Activated CD4-positive, alpha-beta T cell treated with anti-CD3 and anti-CD28 coated beads for 36 hours (primary cell): ENCODE measurements around the gene ADAR. TPM values are rescaled to one million over a fixed set of nuclear protein-coding genes. Genes with fewer than 3 reads are reported as not detected.

ENCODE experiments used
- ATAC-seq: fragments of 200-7000 bp; cut with Tn5 transposase; one replicate; pipeline ENCODE4 v1.10.0; 2021; ENCODE audit warnings: mild to moderate bottlenecking, moderate library complexity
- CTCF ChIA-PET: fragments of 350-600 bp; sonication (Branson Sonifier 250); formaldehyde crosslinking; loops from one replicate; lab custom pipeline; 2021; ENCODE audit warnings: antibody characterized with exemption; lab: Charles Lee
- POLR2A ChIA-PET: fragments of 350-600 bp; sonication (Branson Sonifier 250); formaldehyde crosslinking; loops from one replicate; lab custom pipeline; 2021; ENCODE audit warnings: antibody characterized with exemption, inconsistent platforms; lab: Charles Lee
- DNase-seq: peaks from one replicate; pipeline ENCODE4 v3.0.0-alpha.2; 2020
- H3K27ac Mint-ChIP-seq: one replicate; pipeline ENCODE4 v1.8.0; 2021; ENCODE audit warnings: mixed read lengths
- H3K27me3 Mint-ChIP-seq: one replicate; pipeline ENCODE4 v1.8.0; 2021; ENCODE audit warnings: mixed read lengths
- H3K36me3 Mint-ChIP-seq: one replicate; pipeline ENCODE4 v1.8.0; 2021; ENCODE audit warnings: low read depth, mixed read lengths
- H3K4me1 Mint-ChIP-seq: one replicate; pipeline ENCODE4 v1.8.0; 2021; ENCODE audit warnings: mixed read lengths
- H3K4me3 Mint-ChIP-seq: one replicate; pipeline ENCODE4 v1.8.0; 2021; ENCODE audit warnings: mild to moderate bottlenecking, moderate library complexity, mixed read lengths
- H3K9me3 Mint-ChIP-seq: one replicate; pipeline ENCODE4 v1.8.0; 2021; ENCODE audit warnings: low read depth, mixed read lengths
- intact Hi-C, 2 experiments: fragments of 100-400 bp; cut with DNase I in 1 of 2; cut with micrococcal nuclease in 1 of 2; formaldehyde crosslinking; loops; one replicate each; pipeline versions ENCODE4 v1.14.2 to v1.15.1; 2022 to 2024; cut with DNase I, micrococcal nuclease
- total RNA-seq, 2 experiments: library from RNA; stranded (reverse); gene quantifications; one replicate each; pipeline ENCODE4 v1.2.3, GENCODE V29; 2021

ADAR gene
- total RNA-seq, 2 experiments from 2014 or later = 310 to 332 TPM

DNA sequence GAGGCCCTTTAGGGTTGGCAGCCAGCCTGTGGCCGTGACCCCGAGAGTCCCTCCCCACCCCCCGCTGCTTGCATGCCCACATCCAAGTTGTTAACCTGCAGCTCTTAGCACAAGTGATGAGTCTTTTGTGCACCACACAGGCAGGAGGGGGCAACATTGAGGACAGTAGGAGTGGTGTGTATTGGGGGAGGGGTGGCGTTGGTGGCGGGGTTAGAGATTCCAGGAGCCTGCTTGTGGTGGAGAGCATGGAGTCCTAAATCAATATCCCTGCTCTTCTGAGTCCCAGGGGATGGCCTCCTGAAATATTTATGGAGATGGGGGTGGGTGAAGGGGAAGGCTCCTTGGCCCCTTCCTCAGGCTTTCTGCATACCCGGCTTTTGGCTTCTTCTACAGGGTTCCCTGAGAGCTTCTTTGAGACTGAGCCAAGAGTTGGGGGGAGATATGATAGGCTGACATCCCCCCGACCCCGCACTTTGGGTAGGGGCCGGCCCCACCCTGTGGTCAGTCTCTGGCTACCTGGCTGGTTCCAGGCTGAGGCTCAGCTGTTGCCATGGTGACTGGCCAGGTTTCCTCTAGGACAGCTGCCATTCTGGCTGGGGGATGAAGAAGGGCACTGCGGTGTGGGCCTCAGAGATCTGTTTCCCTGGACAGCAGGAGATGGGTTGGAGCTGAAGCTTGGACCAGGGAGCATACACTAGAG, 35.4 kb downstream of the ADAR start:
- Mint-ChIP-seq H3K27ac (no peak overlapping the region), H3K27me3 (peaks cover 9% of the 10 kb centered on the region), H3K4me1 (peaks cover 3% of the 10 kb centered on the region), H3K36me3 (no peaks in the 10 kb centered on the region), H3K9me3 (no peaks in the 10 kb centered on the region), H3K4me3 (no peak overlapping the region)
- ATAC-seq (no peak), DNase-seq (no peak)
- CTCF ChIA-PET = interaction anchor here (3.0 kb wide), 1 partner anchor 13 kb away, joined by 9 read pairs; no protein-coding TSS in a partner anchor
- POLR2A ChIA-PET = interaction anchor here (0.6 kb wide), 1 partner anchor 402 kb away, joined by 3 read pairs; no protein-coding TSS in a partner anchor
- intact Hi-C loops = no loop called here

DNA sequence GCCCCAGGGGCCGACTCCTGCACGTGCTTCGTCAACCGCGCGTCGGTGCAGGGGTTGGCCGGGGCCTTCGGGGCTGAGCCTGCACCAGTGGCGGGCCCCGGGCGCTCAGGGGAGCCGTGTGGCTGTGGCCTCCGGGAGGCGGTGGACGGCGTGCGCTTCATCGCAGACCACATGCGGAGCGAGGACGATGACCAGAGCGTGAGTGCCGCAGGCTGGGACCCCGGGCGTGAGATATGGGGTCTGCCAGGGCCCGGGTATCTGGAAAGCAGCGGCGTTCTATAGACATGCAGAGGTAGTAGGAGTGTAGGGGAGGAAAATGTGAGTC, 36.1 kb downstream of the ADAR start:
- POLR2A ChIA-PET = no interaction called here
- Mint-ChIP-seq H3K36me3 (no peaks in the 10 kb centered on the region), H3K4me3 (no peak overlapping the region), H3K27ac (no peak overlapping the region), H3K27me3 (peaks cover 13% of the 10 kb centered on the region), H3K9me3 (no peaks in the 10 kb centered on the region), H3K4me1 (peaks cover 6% of the 10 kb centered on the region)
- CTCF ChIA-PET = no interaction called here
- DNase-seq (no peak), ATAC-seq (no peak)
- intact Hi-C loops = no loop called here

DNA sequence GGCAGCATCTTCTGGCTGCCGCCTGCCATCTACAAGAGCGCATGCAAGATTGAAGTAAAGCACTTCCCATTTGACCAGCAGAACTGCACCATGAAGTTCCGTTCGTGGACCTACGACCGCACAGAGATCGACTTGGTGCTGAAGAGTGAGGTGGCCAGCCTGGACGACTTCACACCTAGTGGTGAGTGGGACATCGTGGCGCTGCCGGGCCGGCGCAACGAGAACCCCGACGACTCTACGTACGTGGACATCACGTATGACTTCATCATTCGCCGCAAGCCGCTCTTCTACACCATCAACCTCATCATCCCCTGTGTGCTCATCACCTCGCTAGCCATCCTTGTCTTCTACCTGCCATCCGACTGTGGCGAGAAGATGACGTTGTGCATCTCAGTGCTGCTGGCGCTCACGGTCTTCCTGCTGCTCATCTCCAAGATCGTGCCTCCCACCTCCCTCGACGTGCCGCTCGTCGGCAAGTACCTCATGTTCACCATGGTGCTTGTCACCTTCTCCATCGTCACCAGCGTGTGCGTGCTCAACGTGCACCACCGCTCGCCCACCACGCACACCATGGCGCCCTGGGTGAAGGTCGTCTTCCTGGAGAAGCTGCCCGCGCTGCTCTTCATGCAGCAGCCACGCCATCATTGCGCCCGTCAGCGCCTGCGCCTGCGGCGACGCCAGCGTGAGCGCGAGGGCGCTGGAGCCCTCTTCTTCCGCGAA, 36.6 kb downstream of the ADAR start:
- Mint-ChIP-seq H3K27ac (no peak overlapping the region), H3K36me3 (no peaks in the 10 kb centered on the region), H3K9me3 (no peaks in the 10 kb centered on the region), H3K27me3 (peaks cover 18% of the 10 kb centered on the region), H3K4me3 (no peak overlapping the region), H3K4me1 (peaks cover 6% of the 10 kb centered on the region)
- DNase-seq = no peak
- ChIA-PET POLR2A (no interaction called here), CTCF (no interaction called here)
- ATAC-seq = no peak
- intact Hi-C loops = no loop called here

DNA sequence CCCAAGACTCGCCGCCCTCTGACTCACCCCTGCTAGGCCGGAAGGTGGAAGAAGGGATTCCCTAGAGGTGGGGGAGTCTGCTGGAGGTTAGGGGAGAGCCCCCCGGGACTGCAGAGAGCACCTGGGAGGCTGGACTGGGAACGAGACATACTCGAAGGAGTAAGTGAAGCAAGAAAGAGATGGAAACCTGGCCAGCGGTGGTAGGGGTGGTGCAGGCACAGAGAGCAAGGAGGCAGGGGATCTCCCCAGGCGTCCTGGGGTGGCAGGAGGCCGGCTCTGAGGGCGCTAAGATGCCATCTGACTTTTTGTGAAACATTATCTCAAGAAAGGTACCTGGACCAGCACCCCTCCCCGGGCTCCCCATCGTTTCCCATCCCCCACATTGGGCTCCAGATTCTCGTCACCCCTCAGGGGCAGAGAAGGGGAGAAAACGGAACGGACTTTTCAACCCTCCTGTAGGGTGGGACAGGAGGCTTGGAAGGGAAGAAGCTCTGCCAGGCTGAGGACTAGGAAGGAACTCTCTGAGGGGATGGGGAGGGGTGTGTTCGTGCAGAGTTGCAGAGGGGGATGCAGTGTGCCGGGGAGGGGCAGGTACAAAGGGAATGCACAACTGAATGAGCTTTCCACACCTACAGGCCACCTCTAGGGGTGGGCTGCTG, 39.7 kb downstream of the ADAR start:
- POLR2A ChIA-PET = interaction anchor here (1.1 kb wide), 1 partner anchor 8 kb away, joined by 3 read pairs; no protein-coding TSS in a partner anchor
- DNase-seq (no peak), ATAC-seq (no peak)
- intact Hi-C loops = no loop called here
- Mint-ChIP-seq H3K4me3 (no peak overlapping the region), H3K27ac (no peak overlapping the region), H3K36me3 (no peaks in the 10 kb centered on the region), H3K9me3 (no peaks in the 10 kb centered on the region), H3K4me1 (peaks cover 6% of the 10 kb centered on the region), H3K27me3 (peaks cover 21% of the 10 kb centered on the region)
- CTCF ChIA-PET = interaction anchor here (2.7 kb wide), 1 partner anchor 8 kb away, joined by 17 read pairs; no protein-coding TSS in a partner anchor

DNA sequence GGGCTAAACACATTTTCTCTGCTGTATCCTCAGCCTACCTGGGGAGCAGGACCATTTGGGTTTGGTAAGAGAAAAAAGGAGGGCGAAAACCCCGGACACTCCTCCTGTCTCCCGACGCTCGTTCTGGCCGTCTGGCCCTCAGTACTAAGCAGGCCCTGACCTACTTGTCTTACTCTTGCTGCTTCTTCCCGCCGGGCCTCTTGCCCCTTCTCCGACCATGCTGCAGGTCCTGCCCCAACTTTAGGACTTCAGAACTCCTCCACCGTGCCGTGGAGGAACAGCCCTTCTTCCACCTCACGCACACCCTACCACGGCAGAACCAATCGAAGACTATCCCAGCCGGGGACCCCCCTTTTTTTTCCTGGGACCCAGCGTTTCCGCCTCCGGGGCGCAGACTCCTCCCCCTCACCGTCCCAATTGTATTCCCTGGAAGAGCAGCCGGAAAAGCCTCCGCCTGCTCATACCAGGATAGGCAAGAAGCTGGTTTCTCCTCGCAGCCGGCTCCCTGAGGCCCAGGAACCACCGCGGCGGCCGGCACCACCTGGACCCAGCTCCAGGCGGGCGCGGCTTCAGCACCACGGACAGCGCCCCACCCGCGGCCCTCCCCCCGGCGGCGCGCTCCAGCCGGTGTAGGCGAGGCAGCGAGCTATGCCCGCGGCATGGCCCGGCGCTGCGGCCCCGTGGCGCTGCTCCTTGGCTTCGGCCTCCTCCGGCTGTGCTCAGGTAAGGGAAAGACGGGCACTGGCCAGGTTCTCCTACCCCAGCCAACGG, 40.4 kb downstream of the ADAR start, which contains the start of gene CHRNB2:
CHRNB2 (plus strand) TSS at position 393 of the 771 bp plus-strand sequence; CDS start at position 660, 267 bp downstream.
- intact Hi-C loops = no loop called here
- Mint-ChIP-seq H3K27ac (no peak within 1 kb of the TSS), H3K36me3 (no peaks in the 10 kb centered on the region), H3K9me3 (no peaks in the 10 kb centered on the region), H3K4me1 (peaks cover 6% of the 10 kb centered on the region), H3K27me3 (peaks cover 21% of the 10 kb centered on the region), H3K4me3 (peak within 1 kb of the TSS; percentile 20)
- CTCF ChIA-PET = interaction anchor here (2.7 kb wide), 1 partner anchor 8 kb away, joined by 17 read pairs; no protein-coding TSS in a partner anchor
- peak; percentile 98 for ATAC-seq
- DNase-seq = peak; percentile 84
- POLR2A ChIA-PET = interaction anchor here (1.1 kb wide), 1 partner anchor 8 kb away, joined by 3 read pairs; no protein-coding TSS in a partner anchor

DNA sequence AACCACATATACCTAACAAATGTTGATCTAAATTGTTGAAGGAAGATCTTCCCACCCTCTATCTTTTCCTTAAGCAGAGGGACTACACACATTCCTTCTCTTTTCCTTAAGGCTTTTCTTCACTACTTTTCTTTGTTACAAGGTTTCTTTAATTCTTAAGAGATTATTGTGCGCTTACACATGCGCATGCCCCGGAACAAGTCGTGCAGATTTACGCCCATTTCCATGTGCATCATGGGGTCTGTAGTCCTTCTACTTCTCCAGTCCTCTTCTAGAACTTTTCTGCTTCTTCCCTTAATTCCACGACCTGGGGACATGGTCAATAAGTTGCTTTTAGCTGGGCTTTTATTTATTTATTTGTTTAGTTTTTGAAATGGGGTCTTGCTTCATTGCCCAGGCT, 42.1 kb downstream of the ADAR start:
- Mint-ChIP-seq H3K4me1 (peaks cover 6% of the 10 kb centered on the region), H3K36me3 (no peaks in the 10 kb centered on the region), H3K4me3 (no peak overlapping the region), H3K27ac (no peak overlapping the region), H3K27me3 (peaks cover 21% of the 10 kb centered on the region), H3K9me3 (no peaks in the 10 kb centered on the region)
- DNase-seq (no peak), ATAC-seq (no peak)
- CTCF ChIA-PET = interaction anchor here (0.8 to 1.3 kb wide), 2 partner anchors 83 to 378 kb away, joined by 3 read pairs; no protein-coding TSS in a partner anchor
- POLR2A ChIA-PET = no interaction called here
- intact Hi-C loops = no loop called here

DNA sequence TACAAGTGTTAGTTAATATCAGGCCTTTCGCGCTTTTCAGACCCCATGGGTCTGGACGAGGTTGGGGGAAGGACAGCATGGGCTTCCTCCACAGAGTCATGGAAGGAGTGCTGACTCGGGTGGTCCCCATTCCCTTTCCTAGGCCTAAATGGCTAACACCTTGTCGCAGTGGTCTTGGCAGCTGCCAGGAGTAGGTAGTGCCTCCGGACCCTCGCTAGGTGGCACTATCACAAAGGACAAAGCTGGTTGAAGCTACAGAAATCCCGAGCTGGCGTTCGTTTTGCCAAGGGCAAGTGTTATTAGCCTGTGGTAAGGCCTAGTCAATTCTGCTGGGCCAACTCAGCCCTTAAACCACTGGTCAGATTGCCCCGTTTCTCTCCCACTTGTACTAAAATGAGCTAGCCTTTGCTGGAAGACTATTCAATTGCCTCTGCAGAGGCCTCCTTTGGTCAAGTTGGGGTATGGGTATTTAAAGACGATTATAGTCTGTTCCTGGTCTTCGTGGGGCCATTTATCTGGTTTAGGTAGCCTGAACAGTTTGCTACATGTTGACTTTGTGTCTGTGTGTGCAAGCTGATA, 48.4 kb downstream of the ADAR start:
- ChIA-PET POLR2A (interaction anchor here (0.6 to 1.0 kb wide), 5 partner anchors 16 to 378 kb away, joined by 3 to 6 read pairs (median 3); partner anchors contain the start of gene PMVK), CTCF (interaction anchor here (0.5 to 2.4 kb wide), 60 partner anchors 9 to 526 kb away, joined by 3 to 19 read pairs (median 4); partner anchors contain the start of genes CHRNB2, PBXIP1 and PMVK)
- H3K4me3 Mint-ChIP-seq = peak overlapping the region; percentile 91
- no peaks in the 10 kb centered on the region for H3K27me3 Mint-ChIP-seq
- peaks cover 20% of the 10 kb centered on the region for H3K4me1 Mint-ChIP-seq
- intact Hi-C loops = loop anchor here (1.0 to 5.0 kb wide), 13 partner anchors 48 to 575 kb away; partner anchors contain the start of genes PBXIP1 (in 1 of the 2) and SLC50A1 (in 1 of the 2)
- H3K36me3 Mint-ChIP-seq = peaks cover 25% of the 10 kb centered on the region
- H3K9me3 Mint-ChIP-seq = no peaks in the 10 kb centered on the region
- peak; percentile 90 for DNase-seq
- ATAC-seq = peak; percentile 49
- peak overlapping the region; percentile 96 for H3K27ac Mint-ChIP-seq

DNA sequence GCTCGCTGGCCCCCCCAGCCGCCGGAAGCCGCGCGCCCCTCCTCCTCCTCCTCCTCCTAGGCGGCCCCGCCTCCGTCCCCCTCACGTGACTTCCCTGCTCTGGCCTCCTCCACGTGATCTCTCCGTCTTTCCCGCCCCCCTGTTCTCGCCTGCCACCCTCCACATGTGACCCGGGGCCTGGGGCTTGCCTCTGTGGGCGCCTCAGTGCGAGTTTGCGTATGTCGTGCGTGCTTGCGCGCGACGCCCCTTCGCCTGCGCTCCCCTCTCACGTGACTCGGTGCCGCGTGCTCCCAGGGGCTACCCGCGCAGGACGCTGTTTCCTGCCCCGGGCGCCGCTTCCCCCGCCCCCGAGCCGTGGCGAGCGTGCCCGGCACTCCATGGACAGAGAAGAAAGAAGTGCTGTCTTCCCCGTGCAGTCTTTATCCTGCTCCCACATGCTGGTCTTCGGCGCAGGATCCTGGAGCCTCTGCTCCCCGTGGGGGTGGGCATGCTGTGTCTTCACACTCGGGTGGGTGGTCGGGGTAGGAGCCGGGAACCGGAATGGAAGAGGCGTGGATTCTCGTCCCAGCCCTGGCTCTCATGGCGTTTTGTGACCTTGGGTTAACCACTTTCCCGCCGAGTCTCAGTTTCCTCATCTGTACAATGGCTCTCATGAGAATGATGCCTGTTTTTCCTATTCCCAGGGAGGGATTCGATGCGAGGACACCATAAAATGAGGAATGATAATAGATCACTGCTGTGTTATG, 49.1 kb downstream of the ADAR start:
- Mint-ChIP-seq H3K9me3 (no peaks in the 10 kb centered on the region), H3K4me3 (peak overlapping the region; percentile 91), H3K27ac (peak overlapping the region; percentile 96), H3K4me1 (peaks cover 20% of the 10 kb centered on the region), H3K36me3 (peaks cover 27% of the 10 kb centered on the region), H3K27me3 (no peaks in the 10 kb centered on the region)
- intact Hi-C loops = loop anchor here (1.0 to 5.0 kb wide), 21 partner anchors 48 to 576 kb away; partner anchors contain the start of genes CKS1B (in 2 of the 2), ADAR (in 1 of the 2), HAX1 (in 1 of the 2) and PBXIP1 (in 1 of the 2)
- ATAC-seq = peak; percentile 95
- ChIA-PET CTCF (interaction anchor here (0.5 to 4.0 kb wide), 35 partner anchors 10 to 527 kb away, joined by 3 to 22 read pairs (median 5); partner anchors contain the start of genes CHRNB2 and PMVK), POLR2A (interaction anchor here (0.6 to 1.0 kb wide), 4 partner anchors 17 to 379 kb away, joined by 3 to 6 read pairs (median 3); partner anchors contain the start of gene PMVK)
- peak; percentile 100 for DNase-seq

DNA sequence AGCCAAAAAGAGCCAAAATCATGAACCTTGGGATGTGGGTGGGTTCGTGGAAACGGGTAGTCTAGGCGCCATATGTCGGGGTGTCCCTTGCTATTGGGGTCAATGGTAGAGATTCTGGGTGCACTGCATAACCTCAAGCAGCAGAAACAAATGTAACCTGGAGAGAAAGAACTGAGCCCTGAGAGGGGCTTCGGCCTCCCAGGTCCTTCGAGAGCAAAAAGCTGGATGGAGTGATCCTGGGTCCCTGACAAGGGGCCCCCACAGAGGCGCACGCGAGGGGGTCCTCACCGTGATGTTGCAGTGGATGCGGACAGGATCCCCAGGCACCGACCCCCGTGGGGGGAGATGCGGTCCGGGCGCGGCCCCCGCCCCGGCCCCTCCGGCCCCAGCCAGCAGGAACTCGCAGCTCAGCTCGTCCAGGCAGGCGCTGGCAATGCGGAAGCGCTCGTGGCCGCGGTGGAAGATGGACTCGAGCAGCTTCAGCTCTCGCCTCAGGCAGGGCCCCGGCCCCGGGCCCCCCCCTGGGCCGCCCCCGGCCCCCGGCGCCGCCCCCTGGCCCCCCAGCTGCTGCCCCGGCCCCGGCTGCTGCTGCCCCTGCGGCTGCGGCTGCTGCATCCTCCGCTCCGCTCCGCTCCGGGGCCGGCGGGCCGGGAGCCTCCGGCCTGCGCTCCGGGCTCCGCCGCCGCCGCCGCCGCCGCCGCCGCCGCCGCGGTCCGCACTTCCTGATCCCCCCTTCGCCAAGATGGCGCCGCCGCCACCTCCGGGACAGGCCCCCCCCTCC, 49.9 kb downstream of the ADAR start, which contains the start of gene UBE2Q1:
UBE2Q1 (minus strand) TSS at position 724 of the 781 bp plus-strand sequence; CDS start at position 615, 109 bp downstream.
- no peak for ATAC-seq
- peaks cover 20% of the 10 kb centered on the region for H3K4me1 Mint-ChIP-seq
- no peaks in the 10 kb centered on the region for H3K27me3 Mint-ChIP-seq

More for the DNA sequence above, 49.9 kb downstream of the ADAR start, which contains the start of gene UBE2Q1:
- Mint-ChIP-seq H3K9me3 (no peaks in the 10 kb centered on the region), H3K36me3 (peaks cover 34% of the 10 kb centered on the region), H3K27ac (peak within 1 kb of the TSS; percentile 96), H3K4me3 (peak within 1 kb of the TSS; percentile 93)
- intact Hi-C loops = loop anchor here (1.0 to 5.0 kb wide), 11 partner anchors 50 to 577 kb away; partner anchors contain the start of genes CKS1B (in 2 of the 2), ADAR (in 1 of the 2), HAX1 (in 1 of the 2) and PBXIP1 (in 1 of the 2)
- POLR2A ChIA-PET = interaction anchor here (0.7 kb wide), 1 partner anchor 61 kb away, joined by 3 read pairs; no protein-coding TSS in a partner anchor
- peak; percentile 57 for DNase-seq
- CTCF ChIA-PET = interaction anchor here (0.7 to 4.0 kb wide), 4 partner anchors 11 to 253 kb away, joined by 3 to 22 read pairs (median 3); no protein-coding TSS in a partner anchor
